Hindlimb muscle (tissue), 1 donor: ENCODE results near the gene CD99. TPM values are rescaled to one million over a fixed set of nuclear protein-coding genes. Genes with fewer than 3 reads are reported as not detected.
"Not testable (repeated sequence)": the region's sequence is repeated elsewhere in the genome, so short reads cannot be mapped to it uniquely, and the experiment has no call there.

ENCODE experiments used
- DNase-seq: peaks from one replicate; pipeline ENCODE4 v3.0.0-alpha.2; 2013
- polyA plus RNA-seq: library from polyadenylated mRNA; unstranded; fragments of 120-200 nt; gene quantifications from one replicate; pipeline ENCODE4 v1.2.1, GENCODE V29; 2013; ENCODE audit not compliant: insufficient read length

CD99 gene
- polyA plus RNA-seq, 1 donor = 348 TPM

DNA sequence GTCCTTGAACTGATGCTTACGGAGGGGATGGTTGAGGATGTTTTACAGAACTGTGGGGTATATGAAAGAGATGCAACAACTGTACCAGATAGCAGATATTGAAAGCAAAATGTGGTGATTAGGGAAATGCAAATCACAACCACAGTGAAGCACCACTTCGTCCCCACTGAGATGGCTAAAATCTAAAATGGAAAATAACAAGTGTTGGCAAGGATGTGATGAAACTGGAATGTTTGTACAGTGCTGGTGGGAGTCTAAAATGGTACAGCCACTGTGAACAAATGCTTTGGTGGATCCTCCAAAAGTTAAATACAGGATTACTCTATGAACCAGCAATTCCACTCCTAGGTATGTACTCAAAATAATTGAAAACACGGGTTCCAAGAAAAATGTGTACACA is 83.7 kb downstream of the CD99 start:
- no peak for DNase-seq

DNA sequence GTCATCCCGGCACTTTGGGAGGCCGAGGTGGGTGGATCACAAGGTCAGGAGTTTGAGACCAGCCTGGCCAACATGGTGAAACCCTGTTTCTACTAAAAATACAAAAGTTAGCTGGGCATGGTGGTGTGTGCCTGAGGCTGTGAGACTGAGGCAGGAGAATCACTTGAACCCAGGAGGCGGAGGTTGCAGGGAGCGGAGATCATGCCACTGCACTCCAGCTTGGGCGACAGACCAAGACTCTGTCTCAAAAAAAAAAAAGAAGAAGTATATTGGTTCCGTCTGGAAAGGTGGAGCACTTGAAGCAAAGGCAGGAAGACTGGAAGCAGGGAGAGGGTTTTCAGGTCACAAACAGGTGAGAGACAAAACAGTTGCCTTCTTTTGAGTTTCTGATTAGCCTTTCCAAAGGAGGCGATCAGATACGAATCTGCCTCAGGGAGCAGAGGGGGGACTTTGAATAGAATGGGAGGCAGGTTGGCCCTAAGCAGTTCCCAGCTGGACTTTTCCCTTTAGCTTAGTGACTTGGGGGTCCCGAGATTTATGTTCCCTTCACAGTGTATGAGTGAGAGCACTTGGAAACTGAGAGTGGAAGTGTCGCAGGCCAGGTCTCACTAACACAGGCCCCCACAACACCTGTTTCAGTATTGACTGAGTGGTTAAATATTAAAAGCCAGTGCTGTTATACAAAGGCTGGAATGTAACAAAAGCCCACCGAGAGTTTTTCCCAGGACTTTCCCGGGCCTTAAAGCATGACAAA is 89.6 kb downstream of the CD99 start:
- DNase-seq = not testable (repeated sequence)

DNA sequence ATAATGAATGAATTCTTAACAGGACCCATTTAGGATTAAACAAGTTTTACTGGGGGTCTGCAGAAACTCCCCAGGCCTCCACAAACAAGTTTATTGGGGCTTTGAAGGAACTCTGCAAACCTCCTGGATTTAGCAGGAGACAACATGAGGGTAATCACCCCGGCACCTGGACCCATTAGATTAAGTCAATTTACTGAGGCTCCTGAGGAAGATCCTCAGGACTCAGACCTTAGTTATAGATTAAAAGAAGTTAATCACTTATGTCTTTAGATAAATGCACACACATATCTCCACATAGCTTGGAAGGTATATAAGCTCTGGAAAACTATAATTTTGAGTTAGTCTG is 90.1 kb downstream of the CD99 start:
- DNase-seq = no peak

DNA sequence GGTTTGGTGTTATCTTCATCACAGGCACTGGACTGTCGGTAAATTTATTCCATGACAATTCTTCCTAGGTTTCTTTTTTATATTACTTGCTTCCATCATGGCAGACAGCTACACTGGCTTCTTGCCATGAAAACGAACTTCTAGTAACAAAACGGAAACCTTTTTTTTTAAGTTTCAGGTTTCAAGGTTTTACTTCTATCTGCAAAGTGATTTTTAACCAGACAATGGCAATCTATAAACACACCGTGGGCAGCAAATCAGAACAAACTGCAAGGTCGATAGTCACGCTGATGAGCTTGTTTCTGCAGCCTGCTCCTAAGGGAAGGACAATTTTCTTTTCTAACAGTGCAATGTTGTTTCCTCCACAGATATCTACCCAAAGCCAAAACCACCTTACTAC is 90.6 kb downstream of the CD99 start:
- DNase-seq = no peak

DNA sequence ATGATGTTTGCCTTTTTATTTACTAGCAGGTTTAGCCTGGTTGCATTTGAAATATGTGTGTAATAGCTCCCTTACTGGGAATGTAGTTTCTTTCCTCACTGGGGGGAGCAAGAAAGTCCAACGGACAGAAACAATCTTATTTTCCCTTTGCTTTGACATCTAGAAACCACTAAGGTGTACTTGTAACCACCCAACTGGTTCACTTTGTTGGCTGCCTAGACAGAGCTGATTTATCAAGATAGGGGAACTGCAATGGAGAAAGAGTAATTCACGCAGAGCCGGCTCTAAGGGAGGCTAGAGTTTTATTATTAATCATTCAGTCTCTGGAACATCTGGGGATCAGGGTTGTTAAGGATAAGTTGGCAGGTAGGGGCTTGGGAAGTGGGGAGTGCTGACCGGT is 91.1 kb downstream of the CD99 start:
- no peak for DNase-seq

DNA sequence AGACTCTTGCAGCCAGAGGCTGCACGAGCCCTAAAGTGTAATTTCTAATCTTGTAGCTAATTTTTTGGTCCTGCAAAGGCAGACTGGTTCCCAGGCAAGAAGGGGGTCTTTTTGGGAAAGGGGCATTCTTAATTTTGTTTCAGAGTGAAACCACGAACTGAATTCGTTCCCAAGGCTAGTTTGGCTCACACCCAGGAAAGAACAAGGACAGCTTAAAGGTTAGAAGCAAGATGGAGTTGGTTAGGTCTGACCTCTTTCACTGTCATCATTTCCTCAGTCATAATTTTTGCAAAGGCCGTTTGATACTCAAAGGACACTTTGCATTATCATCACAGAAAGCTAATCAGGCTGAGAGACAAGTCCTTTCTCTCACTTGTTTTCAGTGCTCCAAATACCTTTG is 91.7 kb downstream of the CD99 start:
- no peak for DNase-seq

DNA sequence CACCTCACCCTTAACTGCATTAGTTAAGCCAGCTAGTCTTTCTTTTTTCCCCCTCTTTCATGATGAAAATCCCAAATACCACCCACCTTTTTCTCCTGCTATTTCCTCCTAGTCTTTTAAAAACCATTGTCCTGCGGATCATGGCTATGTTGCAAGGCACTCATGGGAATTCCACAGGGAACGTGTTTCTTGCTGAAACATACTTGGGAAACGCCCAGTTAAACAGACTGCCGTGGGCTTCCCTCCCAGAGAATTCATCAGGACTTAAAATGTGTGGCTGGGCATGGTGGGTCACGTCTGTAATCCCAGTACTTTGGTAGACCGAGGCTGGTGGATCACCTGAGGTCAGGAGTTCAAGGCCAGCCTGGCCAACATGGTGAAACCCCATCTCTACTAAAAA is 92.9 kb downstream of the CD99 start:
- no peak for DNase-seq

DNA sequence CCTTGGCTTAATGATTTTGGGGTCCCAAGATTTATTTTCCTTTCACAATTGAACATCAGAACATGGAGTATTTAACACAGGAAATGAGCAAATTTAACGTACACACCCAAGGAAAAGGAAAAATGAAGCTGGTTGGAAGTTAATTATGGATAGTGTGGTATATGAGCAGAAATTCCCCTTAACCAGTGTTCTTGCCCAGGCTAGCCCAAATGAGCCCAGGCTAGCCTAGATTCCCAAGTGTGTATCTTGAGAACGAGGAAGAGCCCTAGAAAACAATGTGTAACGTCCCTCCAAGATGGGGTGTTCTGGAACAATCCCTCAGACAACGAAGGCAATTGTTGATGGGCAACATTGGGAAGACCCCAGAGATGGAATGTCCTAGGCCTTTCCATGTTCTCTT is 94.4 kb downstream of the CD99 start:
- DNase-seq = no peak

DNA sequence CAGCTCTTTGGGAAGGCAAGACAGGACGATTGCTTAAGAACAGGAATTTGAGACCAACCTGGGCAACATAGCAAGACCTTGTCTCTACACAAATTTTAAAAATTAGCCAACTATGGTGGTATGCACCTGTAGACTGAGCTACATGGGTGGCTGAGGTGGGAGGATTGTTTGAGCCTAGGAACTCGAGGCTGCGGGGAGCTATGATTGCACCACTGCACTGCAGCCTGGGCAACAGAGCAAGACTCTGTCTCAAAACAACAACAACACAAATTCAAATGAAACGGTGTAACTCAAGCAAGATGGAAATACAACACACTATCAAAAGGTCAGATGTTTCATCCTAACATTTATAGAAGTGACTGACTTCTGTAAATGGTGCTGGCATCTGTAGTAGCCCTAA is 97.9 kb downstream of the CD99 start:
- DNase-seq = no peak

DNA sequence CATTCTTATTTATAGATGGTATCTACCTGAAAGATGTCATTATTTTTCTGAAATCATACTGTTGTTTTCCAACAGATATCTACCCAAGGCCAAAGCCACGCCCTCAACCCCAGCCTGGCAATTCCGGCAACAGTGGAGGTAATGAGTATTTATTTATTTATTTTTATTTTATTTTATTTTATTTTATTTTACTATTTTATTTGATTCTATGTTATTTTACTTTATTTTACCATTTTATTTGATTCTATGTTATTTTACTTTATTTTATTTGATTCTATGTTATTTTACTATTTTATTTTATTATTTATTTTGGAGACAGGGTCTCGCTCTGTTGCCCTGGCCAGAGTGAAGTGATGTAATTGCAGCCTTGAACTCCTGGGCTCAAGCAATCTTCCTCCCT is 98.5 kb downstream of the CD99 start:
- no peak for DNase-seq

Other genes with a start within 250 kb of the CD99 start
- gene DHRSX, start 190.3 kb upstream of the CD99 start, polyA plus RNA-seq = 18.3 TPM
- gene ZBED1, start 190.3 kb upstream of the CD99 start, polyA plus RNA-seq = 29.1 TPM
- 0.65 TPM for gene XG, start 60.7 kb downstream of the CD99 start, polyA plus RNA-seq
- gene GYG2, start 137.6 kb downstream of the CD99 start, polyA plus RNA-seq = 3.0 TPM
- gene ARSD, start 238.0 kb downstream of the CD99 start, polyA plus RNA-seq = 9.4 TPM